Fibroblast of villous mesenchyme (primary cell): ENCODE results near the gene CHPF. TPM values are rescaled to one million over a fixed set of nuclear protein-coding genes. Genes with fewer than 3 reads are reported as not detected.

Experiments used
- DNase-seq: peaks from one replicate; pipeline ENCODE4 v3.0.0-alpha.2; 2010; ENCODE audit warnings: low read depth
- H3K4me3 ChIP-seq: 2 replicates; pipeline ENCODE4 v1.5.1; 2011; ENCODE audit warnings: low read depth, mild to moderate bottlenecking, low read length
- total RNA-seq: library from RNA; depleted of rRNA; stranded (reverse); fragments of >200 nt; gene quantifications from 2 replicates; pipeline ENCODE4 v1.2.3, GENCODE V29; 2012
- TF ChIP-seq, protein P1 (sequence below): IDR thresholded peaks from 2 replicates; pipeline ENCODE4 v1.5.1; 2012; ENCODE audit warnings: low read depth, mild to moderate bottlenecking, low read length; ENCODE audit not compliant: insufficient read depth

CHPF gene
- total RNA-seq, 1 donor: 201 TPM

DNA sequence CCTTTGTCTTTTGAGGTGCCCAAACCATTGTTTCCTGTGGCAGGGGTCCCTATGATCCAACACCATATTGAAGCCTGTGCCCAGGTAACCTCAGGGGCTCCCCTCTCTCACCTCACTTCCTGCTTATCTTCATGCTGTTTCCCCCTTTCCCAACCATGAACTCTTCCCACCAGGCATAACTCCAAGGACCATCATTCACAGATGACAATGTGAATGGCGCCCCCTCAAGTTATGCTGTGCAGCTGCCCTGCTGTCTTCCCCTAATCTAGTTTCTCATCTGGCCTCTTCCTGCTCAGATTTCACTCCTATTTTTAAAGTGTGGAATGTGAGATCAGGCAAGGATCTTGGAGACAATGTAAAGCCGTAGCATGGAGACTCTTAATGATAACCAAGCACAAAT is 43.5 kb downstream of the CHPF start:
- H3K4me3 ChIP-seq: peak overlapping the region; percentile 69
- peak; percentile 34 for DNase-seq
- TF ChIP-seq, protein P1, sequence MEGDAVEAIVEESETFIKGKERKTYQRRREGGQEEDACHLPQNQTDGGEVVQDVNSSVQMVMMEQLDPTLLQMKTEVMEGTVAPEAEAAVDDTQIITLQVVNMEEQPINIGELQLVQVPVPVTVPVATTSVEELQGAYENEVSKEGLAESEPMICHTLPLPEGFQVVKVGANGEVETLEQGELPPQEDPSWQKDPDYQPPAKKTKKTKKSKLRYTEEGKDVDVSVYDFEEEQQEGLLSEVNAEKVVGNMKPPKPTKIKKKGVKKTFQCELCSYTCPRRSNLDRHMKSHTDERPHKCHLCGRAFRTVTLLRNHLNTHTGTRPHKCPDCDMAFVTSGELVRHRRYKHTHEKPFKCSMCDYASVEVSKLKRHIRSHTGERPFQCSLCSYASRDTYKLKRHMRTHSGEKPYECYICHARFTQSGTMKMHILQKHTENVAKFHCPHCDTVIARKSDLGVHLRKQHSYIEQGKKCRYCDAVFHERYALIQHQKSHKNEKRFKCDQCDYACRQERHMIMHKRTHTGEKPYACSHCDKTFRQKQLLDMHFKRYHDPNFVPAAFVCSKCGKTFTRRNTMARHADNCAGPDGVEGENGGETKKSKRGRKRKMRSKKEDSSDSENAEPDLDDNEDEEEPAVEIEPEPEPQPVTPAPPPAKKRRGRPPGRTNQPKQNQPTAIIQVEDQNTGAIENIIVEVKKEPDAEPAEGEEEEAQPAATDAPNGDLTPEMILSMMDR: peak; percentile 39

- DNase-seq: no peak
- TF ChIP-seq, protein P1: no peak
- peak overlapping the region; percentile 69 for H3K4me3 ChIP-seq
Observed at GRCh38 chr2:219499555-219499954, 44.1 kb downstream of the CHPF start.

- peak overlapping the region; percentile 69 for H3K4me3 ChIP-seq
- DNase-seq: no peak
- TF ChIP-seq, protein P1: no peak
Observed at GRCh38 chr2:219499058-219499307, 44.6 kb downstream of the CHPF start.

DNA sequence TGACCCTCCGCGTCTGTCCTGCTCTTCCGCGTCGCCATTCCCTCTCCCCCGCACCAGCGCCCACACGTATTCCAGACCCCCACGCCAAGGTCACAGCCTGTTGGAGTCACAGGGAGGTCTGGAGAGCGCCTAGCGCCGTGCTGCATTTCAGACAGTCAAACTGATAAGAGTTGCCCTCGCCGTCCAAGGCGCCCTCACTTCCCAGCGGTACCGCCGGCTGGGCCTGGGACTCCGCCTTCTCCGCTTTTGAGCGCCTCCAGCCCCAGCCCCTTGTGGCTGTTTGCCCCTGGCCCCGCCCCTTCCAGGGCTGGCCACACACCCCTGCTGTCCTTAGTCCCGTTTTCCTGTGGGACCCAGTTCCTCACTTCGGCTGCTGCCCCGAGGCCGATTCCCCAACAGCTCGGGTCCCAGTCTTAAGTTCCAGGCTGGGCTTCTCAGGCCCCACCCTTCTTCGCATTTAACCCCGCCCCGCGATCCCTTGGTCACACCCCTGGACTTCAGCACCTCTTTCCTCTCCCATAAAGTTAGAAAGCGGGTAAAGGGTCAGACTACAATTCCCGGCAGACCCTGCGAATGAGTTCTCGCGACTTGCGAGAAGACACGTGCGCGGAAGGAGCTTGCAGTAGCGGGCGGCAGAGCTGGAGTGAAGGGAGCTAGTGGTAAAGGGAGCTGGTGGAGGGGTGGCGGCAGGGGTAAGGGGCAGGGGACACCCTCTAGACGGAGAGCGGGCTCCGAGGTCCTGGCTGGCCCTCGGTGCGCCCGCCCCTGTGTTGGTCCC is 45.1 kb downstream of the CHPF start, which contains the start of gene GMPPA:
TSS of gene GMPPA (plus strand) at position 612 of the 778 bp plus-strand sequence. CDS start 1,085 bp downstream, outside the sequence.
- DNase-seq: peak; percentile 100
- TF ChIP-seq, protein P1: peak; percentile 12
- H3K4me3 ChIP-seq: peak within 1 kb of the TSS; percentile 69

- TF ChIP-seq, protein P1: no peak
- peak; percentile 87 for DNase-seq
- H3K4me3 ChIP-seq: peak overlapping the region; percentile 69
Observed at GRCh38 chr2:219497495-219498279, 45.9 kb downstream of the CHPF start.

DNA sequence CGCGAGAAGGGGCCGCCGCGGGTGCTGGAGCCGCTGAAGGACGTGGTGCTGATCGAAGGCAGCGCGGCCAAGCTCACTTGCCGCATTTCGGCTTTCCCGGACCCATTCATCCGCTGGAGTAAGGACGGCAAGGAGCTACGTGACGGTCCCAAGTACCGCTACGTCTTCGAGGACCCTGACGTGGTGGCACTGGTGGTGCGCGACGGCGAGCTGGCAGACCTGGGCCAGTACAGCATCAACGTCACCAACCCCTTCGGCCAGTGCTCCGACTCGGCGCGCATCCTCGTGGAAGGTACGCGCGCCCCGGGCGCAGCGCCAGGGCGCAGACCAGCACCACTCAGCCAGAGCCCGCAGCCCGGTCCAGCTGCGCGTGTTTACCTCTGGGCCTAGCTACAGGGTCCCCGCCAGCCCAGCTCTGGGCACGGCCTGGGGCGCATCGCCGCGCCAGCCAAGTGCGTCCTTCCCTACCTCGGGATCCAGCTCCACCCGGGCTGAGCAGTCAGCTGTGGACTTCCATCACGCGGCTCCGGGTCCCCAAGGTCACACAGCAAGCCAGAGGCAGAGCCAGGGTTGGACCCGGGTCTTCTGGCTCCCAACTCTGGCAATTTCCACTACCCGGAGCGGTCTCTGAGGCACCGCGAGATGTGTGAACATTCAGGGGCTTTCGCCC is 46.6 kb downstream of the CHPF start:
- DNase-seq: no peak
- H3K4me3 ChIP-seq: no peak overlapping the region
- TF ChIP-seq, protein P1: no peak
